ENCODE measurements around the gene ARAF. TPM values are rescaled to one million over a fixed set of nuclear protein-coding genes. Genes with fewer than 3 reads are reported as not detected.
"Not testable (repeated sequence)": the region's sequence is repeated elsewhere in the genome, so short reads cannot be mapped to it uniquely, and the experiment has no call there.

The ARAF gene
- 7.3 TPM for total RNA-seq

- DNase-seq: peak; percentile 94
Measured at GRCh38 chrX:47560934-47561658, at the start of gene ARAF. ARAF (plus strand) TSS chrX:47561205; CDS start chrX:47562968, 1,763 bp downstream.

- not testable (repeated sequence) for DNase-seq
Measured at GRCh38 chrX:47512383-47512782, 48.6 kb upstream of the ARAF start.

GRCh38 chrX:47513034-47513965 is 47.7 kb upstream of the ARAF start:
- DNase-seq: not testable (repeated sequence)

GRCh38 chrX:47514533-47515235 is 46.3 kb upstream of the ARAF start:
- DNase-seq: no peak

- DNase-seq: no peak
Measured at GRCh38 chrX:47515941-47516665, 44.9 kb upstream of the ARAF start.

- DNase-seq: no peak
Measured at GRCh38 chrX:47518144-47518543, 42.9 kb upstream of the ARAF start.

GRCh38 chrX:47523297-47523696 is 37.7 kb upstream of the ARAF start:
- DNase-seq: peak; percentile 65

- DNase-seq: no peak
Measured at GRCh38 chrX:47523713-47524166, 37.3 kb upstream of the ARAF start.

GRCh38 chrX:47529548-47529947 is 31.5 kb upstream of the ARAF start:
- no peak for DNase-seq

- DNase-seq: no peak
Measured at GRCh38 chrX:47530049-47530448, 31.0 kb upstream of the ARAF start.

GRCh38 chrX:47539860-47540259 is 21.1 kb upstream of the ARAF start:
- no peak for DNase-seq

GRCh38 chrX:47540754-47541538 is 20.1 kb upstream of the ARAF start:
- peak; percentile 74 for DNase-seq

- no peak for DNase-seq
Measured at GRCh38 chrX:47543496-47543895, 17.5 kb upstream of the ARAF start.

GRCh38 chrX:47556045-47556623 is 4.9 kb upstream of the ARAF start:
- peak; percentile 85 for DNase-seq

GRCh38 chrX:47558436-47558835 is 2.6 kb upstream of the ARAF start:
- DNase-seq: no peak

GRCh38 chrX:47560179-47560933 is 649 bp upstream of the ARAF start:
- no peak for DNase-seq

GRCh38 chrX:47561659-47562151 is 700 bp downstream of the ARAF start:
- DNase-seq: no peak

- DNase-seq: no peak
Measured at GRCh38 chrX:47562615-47563243, 1.7 kb downstream of the ARAF start.

- DNase-seq: no peak
Measured at GRCh38 chrX:47563801-47564315, 2.9 kb downstream of the ARAF start.

All from occipital lobe (tissue), 2 donors.